Vein endothelial cell (primary cell): ENCODE measurements around the gene IAPP. TPM values are rescaled to one million over a fixed set of nuclear protein-coding genes. Genes with fewer than 3 reads are reported as not detected.

Source experiments
- total RNA-seq: library from RNA; depleted of rRNA; stranded (reverse); fragments of >200 nt; gene quantifications from 2 replicates; pipeline ENCODE4 v1.2.3, GENCODE V29; 2012

IAPP gene
- not detected in 2 replicates for total RNA-seq

GRCh38 chr12:21372602-21373001 is at the start of gene IAPP:
IAPP (plus strand) TSS chr12:21372902; CDS start chr12:21373352, 450 bp downstream.

DNA sequence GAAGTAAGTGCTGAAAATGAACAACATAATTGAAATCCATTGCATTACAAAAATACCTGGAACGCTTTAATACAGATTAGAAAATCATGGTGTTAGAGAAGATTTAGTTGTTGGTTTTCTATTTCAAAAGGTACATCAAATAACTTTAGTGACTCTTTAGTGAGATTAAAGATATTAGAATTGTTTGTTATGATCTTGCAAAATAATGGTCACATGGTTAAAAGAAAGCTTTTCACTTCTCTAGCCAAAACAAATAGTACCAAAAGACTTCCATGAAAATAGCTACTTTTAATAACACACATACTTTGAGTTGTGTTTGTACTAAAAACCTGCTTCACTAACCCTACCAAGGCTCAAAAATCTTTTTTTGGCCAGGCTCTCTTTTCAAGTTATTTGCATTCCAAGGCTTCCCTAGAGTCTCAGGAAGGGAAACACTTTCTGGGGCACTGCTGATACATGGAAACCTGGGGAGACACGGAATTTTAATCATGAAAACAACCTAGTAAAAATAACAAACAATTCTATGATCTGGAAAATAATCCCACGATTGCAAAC is 37.9 kb upstream of the IAPP start, which contains the start of gene SLCO1A2:
Gene SLCO1A2, minus strand, starts transcription at position 147 of the 555 bp plus-strand sequence. CDS start 270 bp downstream, outside the sequence.

Other genes starting within 250 kb of the IAPP start
- gene SLCO1B1, start 241.7 kb upstream of the IAPP start, total RNA-seq, result not detected in 2 replicates
- gene SLCO1A2, start 38.0 kb upstream of the IAPP start, total RNA-seq, result 0.33 TPM in 1 of 2 replicates, not detected in the other
- 10.9 and 11.1 TPM in 2 replicates for gene PYROXD1, start 64.8 kb downstream of the IAPP start, total RNA-seq
- gene RECQL, start 128.7 kb downstream of the IAPP start, total RNA-seq, result 67.6 and 99.6 TPM in 2 replicates
- gene GOLT1B, start 128.9 kb downstream of the IAPP start, total RNA-seq, result 39.5 and 61.1 TPM in 2 replicates
- gene SPX, start 153.4 kb downstream of the IAPP start, total RNA-seq, result under 0.01 and 0.10 TPM in 2 replicates
- not detected in 2 replicates for gene GYS2, start 231.9 kb downstream of the IAPP start, total RNA-seq